ENCODE data around the gene HDAC9. TPM values are rescaled to one million over a fixed set of nuclear protein-coding genes. Genes with fewer than 3 reads are reported as not detected.

The HDAC9 gene
- total RNA-seq, 2 donors from 2014 or later = 1.5 to 4.0 TPM

DNA sequence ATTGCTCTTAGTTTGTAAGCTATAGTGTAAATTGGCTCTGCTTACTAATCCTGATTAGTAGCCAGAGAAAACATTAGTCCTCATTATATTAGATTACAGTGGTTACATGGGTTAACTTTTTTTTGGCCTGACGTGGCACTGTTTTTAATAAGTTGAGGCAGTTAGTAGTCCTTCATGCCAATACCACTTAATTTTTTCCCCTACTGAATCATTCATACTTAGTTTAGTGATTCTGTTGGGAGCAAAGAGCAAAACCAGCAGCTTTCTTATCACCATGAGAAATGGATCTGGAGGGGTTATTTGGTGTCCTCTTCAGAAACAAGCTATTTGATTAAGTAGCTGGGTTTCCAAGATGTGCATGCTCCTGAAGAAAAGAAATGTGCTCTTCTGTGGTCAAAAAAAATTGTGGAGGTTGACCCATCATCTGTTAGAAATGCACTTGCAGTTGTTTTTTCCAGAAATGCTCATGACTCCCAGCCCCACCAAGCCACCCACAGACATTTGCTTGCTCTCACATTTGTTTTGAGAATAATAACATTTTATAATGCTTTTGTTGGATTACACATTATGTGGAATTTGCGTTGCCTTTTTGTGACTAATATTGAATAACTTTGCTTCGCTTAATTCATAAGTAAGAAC is 258.5 kb downstream of the HDAC9 start:
- H3K9ac ChIP-seq (ENCODE audit: extremely low read depth, low read length, poor library complexity, severe bottlenecking) = no peak overlapping the region
- TF ChIP-seq, protein P1, sequence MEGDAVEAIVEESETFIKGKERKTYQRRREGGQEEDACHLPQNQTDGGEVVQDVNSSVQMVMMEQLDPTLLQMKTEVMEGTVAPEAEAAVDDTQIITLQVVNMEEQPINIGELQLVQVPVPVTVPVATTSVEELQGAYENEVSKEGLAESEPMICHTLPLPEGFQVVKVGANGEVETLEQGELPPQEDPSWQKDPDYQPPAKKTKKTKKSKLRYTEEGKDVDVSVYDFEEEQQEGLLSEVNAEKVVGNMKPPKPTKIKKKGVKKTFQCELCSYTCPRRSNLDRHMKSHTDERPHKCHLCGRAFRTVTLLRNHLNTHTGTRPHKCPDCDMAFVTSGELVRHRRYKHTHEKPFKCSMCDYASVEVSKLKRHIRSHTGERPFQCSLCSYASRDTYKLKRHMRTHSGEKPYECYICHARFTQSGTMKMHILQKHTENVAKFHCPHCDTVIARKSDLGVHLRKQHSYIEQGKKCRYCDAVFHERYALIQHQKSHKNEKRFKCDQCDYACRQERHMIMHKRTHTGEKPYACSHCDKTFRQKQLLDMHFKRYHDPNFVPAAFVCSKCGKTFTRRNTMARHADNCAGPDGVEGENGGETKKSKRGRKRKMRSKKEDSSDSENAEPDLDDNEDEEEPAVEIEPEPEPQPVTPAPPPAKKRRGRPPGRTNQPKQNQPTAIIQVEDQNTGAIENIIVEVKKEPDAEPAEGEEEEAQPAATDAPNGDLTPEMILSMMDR (conservative IDR thresholded peaks at IDR 0.05) = no peak
- H3K4me3 ChIP-seq (ENCODE audit: low read length) = no peak overlapping the region
- Mint-ChIP-seq H3K27me3 (ENCODE audit: insufficient read depth) (no peaks in the 10 kb centered on the region), H3K4me1 (peaks cover 11% of the 10 kb centered on the region), H3K27ac (no peak overlapping the region), H3K36me3 (ENCODE audit: low read depth) (no peaks in the 10 kb centered on the region), H3K9me3 (no peaks in the 10 kb centered on the region), H3K4me3 (no peak overlapping the region)
- no peaks in the 10 kb centered on the region for H3K27me3 ChIP-seq (ENCODE audit: control insufficient read depth, insufficient read depth, low read length, poor library complexity, severe bottlenecking)
- H3K9me3 ChIP-seq (ENCODE audit: control insufficient read depth, low read length) = no peaks in the 10 kb centered on the region
- no peak overlapping the region for H3K27ac ChIP-seq (ENCODE audit: low read depth, low read length)
- peaks cover 6% of the 10 kb centered on the region for H3K4me1 ChIP-seq (ENCODE audit: control insufficient read depth, insufficient read depth, low read length)
- 94 to 97% methylated on average over 2 to 3 of the region's 3 CpGs for WGBS, 2 experiments (ENCODE audit: insufficient coverage in 1 of 2, insufficient read length in 1 of 2)
- no peaks in the 10 kb centered on the region for H3K36me3 ChIP-seq (ENCODE audit: control insufficient read depth, insufficient read depth, low read length)
- DNase-seq = no peak

DNA sequence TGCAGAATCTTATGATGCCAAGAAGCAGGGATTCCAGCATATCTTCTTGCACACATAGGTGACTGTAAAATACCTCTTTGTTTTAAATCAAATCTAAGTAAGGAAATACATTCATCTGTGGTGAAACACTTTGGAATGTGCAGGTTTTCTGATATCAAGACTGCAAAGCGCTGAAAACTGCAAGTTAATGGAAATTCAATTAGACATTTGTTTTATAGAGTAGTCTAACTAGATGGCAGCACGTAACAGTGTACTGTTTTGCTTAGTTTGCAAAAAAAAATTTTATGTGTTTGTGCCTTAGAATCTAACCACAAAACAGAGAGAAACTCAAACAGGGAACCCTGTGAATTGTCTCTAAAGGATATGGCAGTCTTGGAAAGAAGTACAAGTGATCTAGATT is 259.2 kb downstream of the HDAC9 start:
- no peaks in the 10 kb centered on the region for H3K9me3 Mint-ChIP-seq
- TF ChIP-seq, protein P1 (conservative IDR thresholded peaks at IDR 0.05) = no peak
- H3K9ac ChIP-seq (ENCODE audit: extremely low read depth, low read length, poor library complexity, severe bottlenecking) = no peak overlapping the region
- no peak overlapping the region for H3K27ac ChIP-seq (ENCODE audit: low read depth, low read length)
- H3K27me3 Mint-ChIP-seq (ENCODE audit: insufficient read depth) = no peaks in the 10 kb centered on the region
- H3K4me3 ChIP-seq (ENCODE audit: low read length) = no peak overlapping the region
- H3K27me3 ChIP-seq (ENCODE audit: control insufficient read depth, insufficient read depth, low read length, poor library complexity, severe bottlenecking) = no peaks in the 10 kb centered on the region
- no peak for DNase-seq
- no peaks in the 10 kb centered on the region for H3K36me3 ChIP-seq (ENCODE audit: control insufficient read depth, insufficient read depth, low read length)
- 90 to 100% methylated on average over 2 of the region's 2 CpGs for WGBS, 2 experiments (ENCODE audit: insufficient coverage in 1 of 2, insufficient read length in 1 of 2)
- H3K27ac Mint-ChIP-seq = no peak overlapping the region
- peaks cover 6% of the 10 kb centered on the region for H3K4me1 ChIP-seq (ENCODE audit: control insufficient read depth, insufficient read depth, low read length)
- H3K4me3 Mint-ChIP-seq = no peak overlapping the region
- H3K9me3 ChIP-seq (ENCODE audit: control insufficient read depth, low read length) = no peaks in the 10 kb centered on the region
- H3K36me3 Mint-ChIP-seq (ENCODE audit: low read depth) = no peaks in the 10 kb centered on the region
- peaks cover 11% of the 10 kb centered on the region for H3K4me1 Mint-ChIP-seq

DNA sequence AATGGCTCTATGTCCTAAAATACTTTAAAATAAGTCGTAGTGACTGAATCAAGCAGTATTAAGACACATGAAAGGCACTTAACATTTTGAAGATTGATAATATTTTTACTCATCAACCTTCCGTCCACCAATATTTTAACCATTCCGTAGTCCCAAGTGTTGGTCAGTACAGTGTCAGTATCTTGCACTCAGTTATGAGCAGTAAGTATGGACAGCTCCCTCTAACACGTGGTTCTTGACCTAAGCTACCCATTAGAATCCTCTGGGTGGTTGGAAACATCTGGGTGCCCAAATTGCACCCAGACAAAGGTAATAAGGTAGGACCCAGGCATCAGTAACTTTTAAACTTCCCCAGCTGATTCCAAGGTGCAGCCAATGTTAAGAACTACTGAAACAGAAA is 260.2 kb downstream of the HDAC9 start:
- no peaks in the 10 kb centered on the region for H3K27me3 ChIP-seq (ENCODE audit: control insufficient read depth, insufficient read depth, low read length, poor library complexity, severe bottlenecking)
- DNase-seq = no peak
- 80 to 91% methylated on average over 1 to 4 of the region's 4 CpGs for WGBS, 2 experiments (ENCODE audit: insufficient coverage in 1 of 2, insufficient read length in 1 of 2)
- TF ChIP-seq, protein P1 (conservative IDR thresholded peaks at IDR 0.05) = no peak
- Mint-ChIP-seq H3K9me3 (no peaks in the 10 kb centered on the region), H3K27ac (no peak overlapping the region), H3K27me3 (ENCODE audit: insufficient read depth) (no peaks in the 10 kb centered on the region), H3K4me1 (peaks cover 14% of the 10 kb centered on the region), H3K36me3 (ENCODE audit: low read depth) (no peaks in the 10 kb centered on the region), H3K4me3 (no peak overlapping the region)
- H3K9ac ChIP-seq (ENCODE audit: extremely low read depth, low read length, poor library complexity, severe bottlenecking) = no peak overlapping the region
- H3K4me3 ChIP-seq (ENCODE audit: low read length) = no peak overlapping the region
- peaks cover 9% of the 10 kb centered on the region for H3K4me1 ChIP-seq (ENCODE audit: control insufficient read depth, insufficient read depth, low read length)
- H3K27ac ChIP-seq (ENCODE audit: low read depth, low read length) = no peak overlapping the region
- no peaks in the 10 kb centered on the region for H3K9me3 ChIP-seq (ENCODE audit: control insufficient read depth, low read length)
- H3K36me3 ChIP-seq (ENCODE audit: control insufficient read depth, insufficient read depth, low read length) = no peaks in the 10 kb centered on the region
